IPS-18a (cell line): Measurements from ENCODE around the gene TSC1.

Source experiments
- H3K27ac ChIP-seq: one replicate; pipeline ENCODE4 v1.5.1; 2013; ENCODE audit warnings: low read length
- H3K27me3 ChIP-seq: one replicate; pipeline ENCODE4 v1.6.1; 2013; ENCODE audit warnings: mild to moderate bottlenecking, low read length; ENCODE audit not compliant: control insufficient read depth, insufficient read depth
- H3K36me3 ChIP-seq: one replicate; pipeline ENCODE4 v1.6.1; 2013; ENCODE audit warnings: low read depth, low read length; ENCODE audit not compliant: control insufficient read depth
- H3K4me1 ChIP-seq: one replicate; pipeline ENCODE4 v1.6.1; 2013; ENCODE audit warnings: low read depth, low read length; ENCODE audit not compliant: control insufficient read depth
- H3K4me3 ChIP-seq: one replicate; pipeline ENCODE4 v1.5.1; 2013; ENCODE audit warnings: low read length
- H3K9ac ChIP-seq: one replicate; pipeline ENCODE4 v1.6.1; 2013; ENCODE audit warnings: mild to moderate bottlenecking, low read length, moderate library complexity
- H3K9me3 ChIP-seq: one replicate; pipeline ENCODE4 v1.6.1; 2013; ENCODE audit warnings: low read depth, low read length; ENCODE audit not compliant: control insufficient read depth

The TSC1 gene

DNA sequence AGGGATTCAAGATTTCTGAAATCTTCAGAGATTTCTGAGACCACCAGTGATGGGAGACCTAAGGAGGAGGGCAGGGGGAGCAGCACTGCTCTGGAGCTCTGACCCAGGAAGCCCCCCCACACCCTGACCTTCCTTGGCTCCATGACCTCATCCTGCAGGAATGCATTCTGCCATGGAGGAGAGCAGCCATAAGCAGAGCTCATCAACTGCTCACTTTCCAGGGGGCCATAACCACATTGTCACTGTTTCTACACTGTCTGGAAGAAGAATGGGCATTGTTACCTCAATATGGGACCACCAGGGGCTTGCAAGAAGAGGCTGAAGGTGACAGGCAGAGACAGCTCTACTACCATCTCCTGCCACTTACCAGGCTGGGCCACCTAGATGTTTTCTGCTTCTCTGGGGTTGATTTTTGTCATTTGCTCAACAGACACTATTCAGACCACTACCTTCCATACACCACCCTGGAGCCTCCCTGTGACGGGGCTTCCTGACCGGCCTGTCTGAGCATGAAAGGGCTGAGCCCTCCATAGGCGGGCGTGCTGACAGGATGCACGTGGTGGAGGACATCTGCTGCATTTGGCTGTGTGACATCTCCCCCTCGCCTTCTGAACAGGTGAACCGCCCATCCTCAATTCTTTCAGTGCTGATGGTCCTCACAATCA lies 2.3 kb upstream of the TSC1 start:
- no peak overlapping the region for H3K27ac ChIP-seq

GRCh38 chr9:132946211-132946610 lies 1.8 kb upstream of the TSC1 start:
- H3K27ac ChIP-seq: no peak overlapping the region
- no peaks in the 10 kb centered on the region for H3K9me3 ChIP-seq
- H3K4me1 ChIP-seq: peaks cover 9% of the 10 kb centered on the region
- H3K27me3 ChIP-seq: no peaks in the 10 kb centered on the region
- no peak overlapping the region for H3K4me3 ChIP-seq
- no peak overlapping the region for H3K9ac ChIP-seq
- no peaks in the 10 kb centered on the region for H3K36me3 ChIP-seq

More for the DNA sequence above, 2.3 kb upstream of the TSC1 start:
- no peaks in the 10 kb centered on the region for H3K9me3 ChIP-seq
- no peaks in the 10 kb centered on the region for H3K36me3 ChIP-seq
- H3K4me3 ChIP-seq: no peak overlapping the region
- no peaks in the 10 kb centered on the region for H3K27me3 ChIP-seq
- no peak overlapping the region for H3K9ac ChIP-seq
- peaks cover 9% of the 10 kb centered on the region for H3K4me1 ChIP-seq

DNA sequence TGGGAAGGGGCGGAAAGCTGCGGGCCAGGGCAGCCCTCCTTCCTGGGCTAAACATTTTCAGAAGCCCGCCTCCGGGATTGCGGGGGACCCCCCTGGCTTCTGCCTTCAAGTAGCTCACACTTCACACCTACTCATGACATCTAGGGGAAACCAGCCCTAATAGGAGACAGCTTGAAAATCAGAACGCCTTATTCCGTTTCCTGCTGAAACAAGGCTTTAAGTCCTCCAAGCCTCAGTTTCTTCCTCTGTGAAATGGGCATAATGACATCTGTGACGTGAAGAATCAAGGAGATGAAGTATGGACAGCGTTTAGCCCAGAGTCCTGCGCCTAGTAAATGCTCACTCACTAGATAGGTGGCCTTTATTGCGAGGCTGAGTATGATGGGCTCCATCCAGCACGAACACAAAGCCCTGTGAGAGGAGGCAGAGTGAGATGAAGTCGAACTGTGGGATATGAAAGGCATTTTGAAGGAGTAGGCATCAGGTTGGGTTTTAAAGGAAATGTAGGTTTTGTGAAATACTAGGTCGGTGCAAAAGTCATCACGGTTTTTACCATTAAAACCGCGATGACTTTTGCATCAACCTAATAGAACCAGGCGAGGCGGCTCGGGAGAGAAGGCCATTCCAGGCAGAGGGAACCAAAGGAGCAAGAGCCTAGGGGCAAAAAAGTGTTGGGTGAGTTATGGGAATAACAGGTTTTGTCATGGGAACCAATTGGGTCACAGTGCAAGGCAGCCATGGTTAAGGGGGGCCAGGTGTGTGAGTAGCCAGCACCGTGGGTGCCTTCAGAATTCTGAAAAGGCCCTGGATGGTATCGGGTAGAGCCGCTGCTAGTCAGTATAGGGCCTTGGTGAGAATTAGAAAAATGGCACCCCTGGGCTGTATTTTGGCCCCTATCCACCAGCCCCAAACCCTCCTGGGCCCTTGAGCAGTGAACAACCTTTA lies 1.0 kb upstream of the TSC1 start:
- Histone ChIP-seq H3K9ac (no peak overlapping the region), H3K36me3 (no peaks in the 10 kb centered on the region), H3K9me3 (no peaks in the 10 kb centered on the region), H3K27ac (no peak overlapping the region), H3K4me3 (peak overlapping the region; percentile 92), H3K4me1 (peaks cover 9% of the 10 kb centered on the region), H3K27me3 (no peaks in the 10 kb centered on the region)

GRCh38 chr9:132943651-132944293 lies 644 bp downstream of the TSC1 start:
- peak overlapping the region; percentile 92 for H3K9ac ChIP-seq
- no peaks in the 10 kb centered on the region for H3K36me3 ChIP-seq
- peak overlapping the region; percentile 92 for H3K4me3 ChIP-seq
- no peaks in the 10 kb centered on the region for H3K27me3 ChIP-seq
- no peaks in the 10 kb centered on the region for H3K9me3 ChIP-seq
- peaks cover 14% of the 10 kb centered on the region for H3K4me1 ChIP-seq
- peak overlapping the region; percentile 97 for H3K27ac ChIP-seq

- Histone ChIP-seq H3K4me3 (peak overlapping the region; percentile 92), H3K9me3 (no peaks in the 10 kb centered on the region), H3K27me3 (no peaks in the 10 kb centered on the region), H3K27ac (no peak overlapping the region), H3K36me3 (no peaks in the 10 kb centered on the region), H3K4me1 (peaks cover 14% of the 10 kb centered on the region), H3K9ac (no peak overlapping the region)
Measured at GRCh38 chr9:132942541-132943182, 1.8 kb downstream of the TSC1 start.

DNA sequence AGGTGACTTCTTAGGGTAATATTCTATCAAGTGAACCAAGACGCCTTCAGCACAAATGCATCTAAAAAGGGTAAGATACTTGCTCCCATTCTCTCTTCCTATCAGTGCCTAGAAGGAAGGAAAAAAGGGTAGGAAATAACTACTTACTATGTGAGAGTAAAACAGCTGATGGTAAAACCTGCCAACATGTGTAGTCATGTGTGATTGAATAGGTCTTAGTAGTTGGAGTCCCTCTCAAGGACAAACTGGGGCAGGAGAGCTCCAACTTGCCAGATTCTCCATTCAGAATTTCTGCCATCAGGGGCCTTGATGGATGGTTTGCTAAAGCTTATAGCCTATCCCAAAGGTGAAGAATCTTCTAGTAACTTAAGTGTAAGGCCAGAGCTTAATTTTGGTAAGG lies 5.2 kb downstream of the TSC1 start:
- Histone ChIP-seq H3K36me3 (no peaks in the 10 kb centered on the region), H3K4me3 (no peak overlapping the region), H3K9me3 (no peaks in the 10 kb centered on the region), H3K9ac (no peak overlapping the region), H3K27ac (no peak overlapping the region), H3K27me3 (no peaks in the 10 kb centered on the region), H3K4me1 (peaks cover 11% of the 10 kb centered on the region)

DNA sequence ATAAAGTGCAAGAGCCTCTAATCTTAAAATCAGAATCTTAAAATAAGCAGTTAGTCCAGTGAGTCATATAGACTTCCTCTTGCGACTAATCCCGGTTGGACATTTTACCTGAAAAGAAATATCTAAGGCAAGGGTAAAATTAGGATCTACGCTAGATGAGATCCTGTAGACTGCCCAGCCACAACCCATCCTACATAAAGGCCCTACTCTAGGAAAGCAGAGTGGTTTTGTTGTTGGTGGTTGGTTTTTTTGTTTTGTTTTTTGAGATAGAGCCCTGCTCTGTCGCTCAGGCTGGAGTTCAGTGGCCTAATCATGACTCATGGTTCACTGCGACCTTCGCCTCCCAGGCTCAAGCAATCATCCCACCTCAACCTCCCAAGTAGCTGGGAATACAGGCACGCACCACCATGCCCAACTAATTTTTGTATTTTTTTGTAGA lies 6.9 kb downstream of the TSC1 start:
- Histone ChIP-seq H3K9me3 (no peaks in the 10 kb centered on the region), H3K4me3 (no peak overlapping the region), H3K36me3 (no peaks in the 10 kb centered on the region), H3K9ac (no peak overlapping the region), H3K27me3 (no peaks in the 10 kb centered on the region), H3K27ac (no peak overlapping the region), H3K4me1 (peaks cover 5% of the 10 kb centered on the region)

GRCh38 chr9:132935026-132935425 lies 9.4 kb downstream of the TSC1 start:
- peaks cover 5% of the 10 kb centered on the region for H3K4me1 ChIP-seq
- H3K36me3 ChIP-seq: no peaks in the 10 kb centered on the region
- no peak overlapping the region for H3K4me3 ChIP-seq
- no peaks in the 10 kb centered on the region for H3K27me3 ChIP-seq
- H3K27ac ChIP-seq: no peak overlapping the region
- H3K9me3 ChIP-seq: no peaks in the 10 kb centered on the region
- no peak overlapping the region for H3K9ac ChIP-seq

- Histone ChIP-seq H3K27ac (no peak overlapping the region), H3K9me3 (no peaks in the 10 kb centered on the region), H3K9ac (no peak overlapping the region), H3K4me3 (no peak overlapping the region), H3K27me3 (no peaks in the 10 kb centered on the region), H3K4me1 (no peaks in the 10 kb centered on the region), H3K36me3 (peaks cover 19% of the 10 kb centered on the region)
Measured at GRCh38 chr9:132931178-132931735, 13.2 kb downstream of the TSC1 start.

DNA sequence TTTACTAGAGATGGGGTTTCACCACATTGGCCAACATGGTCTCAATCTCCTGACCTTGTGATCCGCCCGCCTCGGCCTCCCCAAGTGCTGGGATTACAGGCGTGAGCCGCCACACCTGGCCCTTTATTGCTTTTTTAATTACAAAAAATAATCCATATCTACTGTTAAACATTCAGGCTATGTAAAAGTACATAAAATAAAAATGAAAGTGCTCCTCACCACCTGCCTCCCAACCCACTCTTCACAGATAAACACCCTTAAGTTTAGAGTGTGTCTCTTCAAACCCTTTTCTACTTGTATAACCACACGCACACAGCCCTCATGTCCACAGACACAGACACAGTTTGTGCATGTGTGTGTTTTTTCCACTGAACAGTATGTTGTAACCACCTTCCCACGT lies 16.7 kb downstream of the TSC1 start:
- H3K4me3 ChIP-seq: no peak overlapping the region
- no peak overlapping the region for H3K9ac ChIP-seq
- no peaks in the 10 kb centered on the region for H3K9me3 ChIP-seq
- H3K36me3 ChIP-seq: peaks cover 45% of the 10 kb centered on the region
- H3K27ac ChIP-seq: no peak overlapping the region
- no peaks in the 10 kb centered on the region for H3K27me3 ChIP-seq
- no peaks in the 10 kb centered on the region for H3K4me1 ChIP-seq

DNA sequence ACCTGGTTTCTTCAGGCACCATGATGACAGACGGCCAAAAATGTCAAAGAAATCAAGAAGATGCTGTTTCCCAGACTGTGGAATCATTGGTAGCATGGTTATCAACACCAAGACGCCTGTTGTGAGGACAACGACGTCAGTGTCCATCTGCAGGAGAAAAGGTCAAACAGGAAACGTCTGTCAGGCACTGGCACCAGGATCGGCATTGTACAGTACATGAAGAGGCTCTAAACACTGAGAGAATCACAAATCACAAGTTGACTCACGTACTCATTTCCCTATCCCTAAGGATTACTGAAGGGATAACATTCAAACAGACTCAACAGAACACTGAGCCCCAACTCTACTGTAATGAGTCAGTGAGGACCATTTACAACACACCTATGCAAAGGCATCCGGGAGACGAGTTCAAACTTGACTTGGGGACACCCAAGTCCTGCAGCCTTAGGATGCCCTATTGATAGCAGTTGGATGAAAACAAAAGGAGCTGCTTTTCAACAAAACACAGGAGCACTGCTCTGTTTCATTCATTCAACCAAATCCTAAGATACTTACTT lies 21.0 kb downstream of the TSC1 start:
- Histone ChIP-seq H3K9me3 (no peaks in the 10 kb centered on the region), H3K27me3 (no peaks in the 10 kb centered on the region), H3K36me3 (peaks cover 72% of the 10 kb centered on the region), H3K27ac (no peak overlapping the region), H3K4me3 (no peak overlapping the region), H3K9ac (no peak overlapping the region), H3K4me1 (no peaks in the 10 kb centered on the region)
